AG04449 (cell line): ENCODE measurements around the gene POLR1A.

Experiments
- CTCF ChIA-PET: fragments of 350-600 bp; formaldehyde crosslinking; extraction: SDS; loops from one replicate; lab custom pipeline; 2021; ENCODE audit warnings: antibody characterized with exemption; lab: Yijun Ruan, JAX
- POLR2A ChIA-PET: fragments of 400-600, 350-600 bp; formaldehyde crosslinking; extraction: SDS; loops from one replicate; lab custom pipeline; 2020; ENCODE audit warnings: antibody characterized with exemption, inconsistent platforms; lab: Yijun Ruan, JAX
- DNase-seq: peaks from one replicate; pipeline ENCODE4 v3.0.0-alpha.2; 2010; ENCODE audit warnings: low read depth, low spot score
- H3K4me3 ChIP-seq: 2 replicates; pipeline ENCODE4 v1.5.1; 2011; ENCODE audit warnings: low read depth, mild to moderate bottlenecking, control low read depth, low read length
- TF ChIP-seq, protein P1 (sequence below): IDR thresholded peaks from one replicate; pipeline ENCODE4 v1.5.1; 2011; ENCODE audit warnings: mild to moderate bottlenecking, moderate library complexity, low read length, control low read depth, inconsistent platforms; ENCODE audit not compliant: insufficient read depth; ENCODE audit errors: missing control alignments

POLR1A gene

DNA sequence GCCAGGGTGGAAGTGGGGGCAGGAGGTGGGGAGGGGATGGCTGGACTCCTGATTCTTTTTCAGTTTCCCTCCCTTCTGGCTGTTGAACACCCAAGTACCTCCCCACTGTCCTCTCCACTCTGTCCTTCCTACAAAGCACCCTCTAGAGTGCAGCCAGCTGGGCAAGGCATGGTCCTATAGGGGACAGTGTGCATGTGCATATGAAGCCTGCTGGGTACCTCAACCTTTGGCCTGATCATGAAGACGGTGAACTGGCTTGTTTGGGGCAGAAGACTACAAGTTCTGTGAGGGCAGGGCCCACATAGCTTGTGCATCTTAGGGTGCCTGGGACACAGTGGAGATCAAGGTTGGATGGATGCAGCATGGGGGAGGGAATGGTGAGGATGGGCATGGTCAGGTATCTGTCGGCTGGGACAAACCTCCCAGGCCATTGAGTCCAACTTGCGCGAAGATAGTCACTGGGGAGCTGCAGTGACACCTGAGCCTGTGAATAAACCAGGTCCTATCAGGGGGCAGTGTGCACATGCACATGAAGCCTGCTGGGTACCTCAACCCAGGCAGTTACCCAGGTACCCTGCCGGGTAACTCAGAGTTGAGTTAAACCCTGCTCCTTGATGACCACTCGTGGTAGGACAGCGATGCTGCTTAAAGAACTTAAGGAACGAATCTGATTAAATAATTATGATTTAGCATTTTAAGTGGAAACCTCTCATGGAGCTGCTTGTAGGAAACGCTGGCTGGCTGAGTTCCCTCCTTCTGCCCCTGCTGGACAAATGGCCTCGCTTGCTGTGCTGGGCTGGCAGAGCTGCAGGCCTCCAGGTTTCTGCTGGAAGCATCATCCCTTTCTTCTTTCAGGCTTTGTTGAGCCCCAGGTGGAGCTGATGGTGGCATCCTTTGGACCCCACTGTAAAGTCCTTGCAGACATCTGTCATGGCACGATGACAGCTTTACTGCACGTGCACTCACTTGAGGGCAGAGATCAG lies 84.0 kb downstream of the POLR1A start:
- ChIA-PET POLR2A (interaction anchor here (0.6 kb wide), 1 partner anchor 285 kb away, joined by 3 read pairs; no protein-coding TSS in a partner anchor), CTCF (interaction anchor here (1.0 to 3.0 kb wide), 5 partner anchors 15 to 207 kb away, joined by 3 to 10 read pairs (median 5); no protein-coding TSS in a partner anchor)
- DNase-seq: no peak
- no peak overlapping the region for H3K4me3 ChIP-seq
- TF ChIP-seq, protein P1, sequence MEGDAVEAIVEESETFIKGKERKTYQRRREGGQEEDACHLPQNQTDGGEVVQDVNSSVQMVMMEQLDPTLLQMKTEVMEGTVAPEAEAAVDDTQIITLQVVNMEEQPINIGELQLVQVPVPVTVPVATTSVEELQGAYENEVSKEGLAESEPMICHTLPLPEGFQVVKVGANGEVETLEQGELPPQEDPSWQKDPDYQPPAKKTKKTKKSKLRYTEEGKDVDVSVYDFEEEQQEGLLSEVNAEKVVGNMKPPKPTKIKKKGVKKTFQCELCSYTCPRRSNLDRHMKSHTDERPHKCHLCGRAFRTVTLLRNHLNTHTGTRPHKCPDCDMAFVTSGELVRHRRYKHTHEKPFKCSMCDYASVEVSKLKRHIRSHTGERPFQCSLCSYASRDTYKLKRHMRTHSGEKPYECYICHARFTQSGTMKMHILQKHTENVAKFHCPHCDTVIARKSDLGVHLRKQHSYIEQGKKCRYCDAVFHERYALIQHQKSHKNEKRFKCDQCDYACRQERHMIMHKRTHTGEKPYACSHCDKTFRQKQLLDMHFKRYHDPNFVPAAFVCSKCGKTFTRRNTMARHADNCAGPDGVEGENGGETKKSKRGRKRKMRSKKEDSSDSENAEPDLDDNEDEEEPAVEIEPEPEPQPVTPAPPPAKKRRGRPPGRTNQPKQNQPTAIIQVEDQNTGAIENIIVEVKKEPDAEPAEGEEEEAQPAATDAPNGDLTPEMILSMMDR: no peak

DNA sequence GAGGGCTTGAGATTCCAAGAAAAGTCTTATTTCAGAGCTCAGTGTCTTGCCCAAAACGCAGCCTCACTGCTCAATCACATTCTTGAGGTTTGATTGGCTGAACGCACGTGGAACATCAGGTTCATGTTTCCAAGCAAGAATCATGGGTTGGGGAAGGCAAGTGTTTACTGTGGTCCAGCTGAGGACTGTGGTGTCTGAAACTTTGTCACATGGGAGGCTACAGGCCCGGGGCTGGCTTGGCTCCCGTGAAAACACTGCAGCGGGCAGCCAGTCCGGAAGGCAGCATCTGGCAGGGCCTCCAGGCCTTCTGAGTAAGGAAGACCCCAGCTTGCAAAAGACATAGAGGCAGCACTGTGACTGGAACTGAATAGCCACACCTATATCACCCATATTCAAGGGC lies 84.7 kb downstream of the POLR1A start:
- ChIA-PET CTCF (interaction anchor here (1.2 to 3.0 kb wide), 3 partner anchors 16 to 193 kb away, joined by 3 to 10 read pairs (median 5); no protein-coding TSS in a partner anchor), POLR2A (interaction anchor here (0.6 kb wide), 1 partner anchor 285 kb away, joined by 3 read pairs; no protein-coding TSS in a partner anchor)
- TF ChIP-seq, protein P1: no peak
- no peak overlapping the region for H3K4me3 ChIP-seq
- no peak for DNase-seq

DNA sequence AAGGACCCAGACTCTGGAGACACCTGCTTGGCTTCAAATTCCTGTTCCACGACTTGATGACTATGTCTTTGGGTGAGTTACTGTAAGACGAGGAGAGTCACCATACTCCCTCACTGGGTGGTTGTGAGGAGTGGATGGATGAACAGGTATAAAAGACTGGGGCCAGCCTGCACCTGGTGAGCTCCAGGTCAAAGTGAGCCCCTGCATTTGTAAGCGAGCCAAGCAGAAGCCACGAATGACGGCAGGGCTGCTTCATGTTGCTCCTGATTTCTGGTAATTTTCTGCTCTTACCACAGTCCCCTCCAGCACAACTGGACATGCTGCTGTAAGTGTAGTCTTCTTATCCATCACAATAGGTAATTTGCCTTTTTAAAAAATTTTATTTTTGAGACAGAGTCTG lies 86.6 kb downstream of the POLR1A start:
- ChIA-PET CTCF (interaction anchor here (1.0 kb wide), 1 partner anchor 60 kb away, joined by 3 read pairs; no protein-coding TSS in a partner anchor), POLR2A (no interaction called here)
- H3K4me3 ChIP-seq: no peak overlapping the region
- DNase-seq: no peak
- TF ChIP-seq, protein P1: no peak

DNA sequence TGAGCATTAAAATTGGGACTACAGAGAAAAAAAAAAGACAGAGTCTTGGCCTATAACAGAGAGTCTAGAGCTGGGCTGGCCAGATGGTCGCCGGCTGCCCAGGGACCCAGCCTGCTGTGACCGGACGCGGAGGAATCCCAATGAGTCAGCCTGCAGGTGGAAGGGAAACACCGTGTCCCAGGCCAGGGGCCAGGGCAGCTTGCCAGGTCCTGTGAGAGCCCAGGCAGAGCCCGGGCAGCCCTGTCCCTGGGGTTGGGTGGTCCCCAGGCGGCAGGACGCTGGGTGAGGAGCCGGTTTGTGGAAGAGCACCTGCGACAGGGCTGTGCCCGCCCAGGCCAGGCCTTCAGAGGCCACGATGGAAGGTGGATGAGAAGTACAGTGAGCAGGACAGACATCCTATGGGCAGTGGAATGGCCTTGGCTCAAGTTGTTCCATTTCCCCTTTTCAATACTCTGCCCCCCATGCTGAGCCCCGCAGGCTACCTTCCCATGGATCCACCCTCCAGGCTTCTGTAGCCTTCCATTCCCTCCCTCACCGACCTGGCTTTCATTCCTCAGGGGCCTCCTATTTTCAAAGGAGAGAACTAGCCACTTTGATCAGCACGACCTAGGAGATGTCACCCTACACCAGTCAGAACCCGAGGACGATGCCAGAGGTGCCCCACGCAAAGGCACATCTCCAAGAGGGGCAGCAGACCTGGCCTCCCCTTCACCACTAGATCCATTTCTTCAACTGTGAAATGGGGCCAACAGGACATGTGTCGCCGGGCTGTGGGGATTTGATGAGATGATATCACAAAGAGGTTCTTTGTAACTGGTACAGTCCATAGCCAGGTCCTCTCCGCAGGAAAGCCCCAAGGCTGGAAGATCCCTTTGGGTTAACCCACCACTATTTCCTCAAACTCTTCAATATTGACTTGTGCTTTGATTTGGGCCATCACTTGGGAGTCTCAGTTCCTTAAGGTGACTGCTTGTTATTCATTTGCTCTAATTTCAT lies 87.5 kb downstream of the POLR1A start:
- TF ChIP-seq, protein P1: no peak
- DNase-seq: no peak
- ChIA-PET POLR2A (no interaction called here), CTCF (interaction anchor here (1.0 to 1.4 kb wide), 2 partner anchors 61 to 191 kb away, joined by 3 to 4 read pairs; no protein-coding TSS in a partner anchor)
- H3K4me3 ChIP-seq: no peak overlapping the region

DNA sequence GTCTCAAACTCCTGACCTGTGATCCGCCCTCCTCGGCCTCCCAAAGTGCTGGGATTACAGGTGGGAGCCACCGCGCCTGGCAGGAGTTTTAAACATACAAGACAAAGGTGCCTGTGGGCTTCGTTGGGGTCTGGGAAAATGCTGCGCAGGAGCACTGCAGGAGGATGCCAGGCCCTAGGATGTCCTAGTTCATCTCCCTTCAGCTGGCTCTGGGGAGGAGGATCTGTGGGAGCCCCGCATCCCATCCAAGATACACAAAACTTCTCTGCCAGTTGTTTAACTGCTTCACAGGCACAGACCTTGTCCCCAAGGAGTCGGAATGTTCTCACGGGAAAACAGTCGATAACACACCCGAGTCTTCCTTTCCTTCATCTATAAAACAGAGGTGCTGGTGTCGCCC lies 89.1 kb downstream of the POLR1A start:
- H3K4me3 ChIP-seq: no peak overlapping the region
- CTCF ChIA-PET: interaction anchor here (1.0 to 1.4 kb wide), 2 partner anchors 8 to 189 kb away, joined by 3 to 4 read pairs; no protein-coding TSS in a partner anchor
- POLR2A ChIA-PET: no interaction called here
- TF ChIP-seq, protein P1: no peak
- no peak for DNase-seq
